ENCODE data around the gene ENO1. TPM values are rescaled to one million over a fixed set of nuclear protein-coding genes. Genes with fewer than 3 reads are reported as not detected.
"Not testable (repeated sequence)": the region's sequence is repeated elsewhere in the genome, so short reads cannot be mapped to it uniquely, and the experiment has no call there.

ENO1 gene
- total RNA-seq, result 100 to 1,000 TPM; 386 to 423 TPM

GRCh38 chr1:8878448-8878697, at the start of gene ENO1:
TSS of gene ENO1 (minus strand) at chr1:8878686. CDS start at chr1:8874908, 3,778 bp downstream.
- intact Hi-C loops (cut with DNase I), result no loop called here
- H3K4me1 ChIP-seq (replicated peaks), result peaks cover 12% of the 10 kb centered on the region
- H3K36me3 ChIP-seq, result no peaks in the 10 kb centered on the region
- H3K9me3 ChIP-seq, result no peaks in the 10 kb centered on the region
- H3K4me3 ChIP-seq, result peak within 1 kb of the TSS; percentile 84 to 85
- TF ChIP-seq POLR2A (IDR thresholded peaks at IDR 0.05) (peak; percentile 98), CTCF (IDR thresholded peaks at IDR 0.05) (no peak)
- 0% methylated on average over 19 of the region's 24 CpGs for WGBS
- no peaks in the 10 kb centered on the region for H3K27me3 ChIP-seq (replicated peaks; ENCODE audit: insufficient read depth)
- H3K27ac ChIP-seq, result peak within 1 kb of the TSS; percentile 95 to 98
- DNase-seq (ENCODE audit: low spot score), result no peak

- Histone ChIP-seq H3K4me3 (no peak overlapping the region), H3K4me1 (replicated peaks) (no peaks in the 10 kb centered on the region), H3K9me3 (no peaks in the 10 kb centered on the region), H3K27ac (no peak overlapping the region), H3K27me3 (replicated peaks; ENCODE audit: insufficient read depth) (no peaks in the 10 kb centered on the region), H3K36me3 (no peaks in the 10 kb centered on the region)
- TF ChIP-seq POLR2A (IDR thresholded peaks at IDR 0.05) (no peak), CTCF (IDR thresholded peaks at IDR 0.05) (no peak), POLR2AphosphoS5 (IDR thresholded peaks at IDR 0.05) (no peak)
- 94% methylated on average over 12 of the region's 12 CpGs for WGBS
- DNase-seq (ENCODE audit: low spot score), result no peak
- intact Hi-C loops (cut with DNase I), result no loop called here
These were observed 48.5 kb upstream of the ENO1 start for GRCh38 chr1:8926707-8927694.

- 86% methylated on average over 9 of the region's 9 CpGs for WGBS
- H3K4me1 ChIP-seq (replicated peaks), result no peaks in the 10 kb centered on the region
- DNase-seq (ENCODE audit: low spot score), result no peak
- no peak overlapping the region for H3K27ac ChIP-seq
- no peaks in the 10 kb centered on the region for H3K9me3 ChIP-seq
- H3K4me3 ChIP-seq, result no peak overlapping the region
- TF ChIP-seq CTCF (IDR thresholded peaks at IDR 0.05) (no peak), POLR2A (IDR thresholded peaks at IDR 0.05) (no peak), POLR2AphosphoS5 (IDR thresholded peaks at IDR 0.05) (no peak)
- intact Hi-C loops (cut with DNase I), result no loop called here
- H3K27me3 ChIP-seq (replicated peaks; ENCODE audit: insufficient read depth), result no peaks in the 10 kb centered on the region
- H3K36me3 ChIP-seq, result no peaks in the 10 kb centered on the region
These were observed 47.5 kb upstream of the ENO1 start for GRCh38 chr1:8925960-8926359.

DNA sequence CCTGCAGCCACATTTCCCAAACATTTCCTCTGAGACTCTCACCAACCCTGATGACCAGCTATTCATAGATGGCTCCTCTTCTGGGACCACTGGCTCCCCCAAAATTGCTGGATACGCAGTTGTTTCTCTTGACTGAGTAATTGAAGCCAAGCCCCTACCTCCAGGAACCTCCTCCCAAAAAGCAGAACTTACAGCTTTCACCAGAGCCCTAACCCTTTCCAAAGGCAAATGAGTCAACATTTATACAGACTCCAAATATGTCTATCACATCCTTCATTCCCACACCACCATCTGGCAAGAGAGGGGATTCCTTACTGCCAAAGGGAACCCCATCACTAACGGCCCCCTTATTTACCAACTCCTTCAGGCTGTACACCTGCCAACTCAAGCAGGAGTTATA, 46.9 kb upstream of the ENO1 start:
- Histone ChIP-seq H3K4me1 (replicated peaks) (no peaks in the 10 kb centered on the region), H3K4me3 (no peak overlapping the region), H3K27me3 (replicated peaks; ENCODE audit: insufficient read depth) (no peaks in the 10 kb centered on the region), H3K27ac (no peak overlapping the region), H3K9me3 (no peaks in the 10 kb centered on the region), H3K36me3 (no peaks in the 10 kb centered on the region)
- DNase-seq (ENCODE audit: low spot score), result no peak
- intact Hi-C loops (cut with DNase I), result no loop called here
- WGBS, result 52% methylated on average over 2 of the region's 2 CpGs
- TF ChIP-seq POLR2A (IDR thresholded peaks at IDR 0.05), result no peak
- TF ChIP-seq CTCF (IDR thresholded peaks at IDR 0.05), result no peak
- TF ChIP-seq POLR2AphosphoS5 (IDR thresholded peaks at IDR 0.05), result no peak

DNA sequence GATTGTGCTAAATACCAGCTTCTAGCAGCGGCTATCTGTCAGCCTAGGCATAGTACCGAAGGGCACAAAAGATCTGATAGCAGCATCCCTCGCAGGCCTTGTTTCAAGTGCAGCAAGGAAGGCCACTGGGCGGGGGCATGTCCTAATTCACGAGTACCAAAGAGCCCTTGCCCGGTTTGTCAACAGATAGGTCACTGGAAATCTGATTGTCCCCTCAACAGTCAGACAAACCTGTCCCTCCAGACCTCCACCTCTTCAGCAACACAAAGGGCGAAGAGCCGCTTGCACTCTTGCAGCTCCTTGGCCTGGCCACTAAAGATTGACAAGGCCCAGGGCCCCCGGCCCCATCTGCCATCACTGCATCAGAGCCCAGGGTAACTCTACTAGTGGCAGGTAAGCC, 44.5 kb upstream of the ENO1 start:
- intact Hi-C loops (cut with DNase I), result no loop called here
- H3K4me3 ChIP-seq, result no peak overlapping the region
- no peaks in the 10 kb centered on the region for H3K4me1 ChIP-seq (replicated peaks)
- H3K36me3 ChIP-seq, result no peaks in the 10 kb centered on the region
- no peak for TF ChIP-seq CTCF (IDR thresholded peaks at IDR 0.05)
- TF ChIP-seq POLR2AphosphoS5 (IDR thresholded peaks at IDR 0.05), result no peak
- no peak for TF ChIP-seq POLR2A (IDR thresholded peaks at IDR 0.05)
- H3K27me3 ChIP-seq (replicated peaks; ENCODE audit: insufficient read depth), result no peaks in the 10 kb centered on the region
- 91% methylated on average over 9 of the region's 9 CpGs for WGBS
- H3K9me3 ChIP-seq, result no peaks in the 10 kb centered on the region
- no peak overlapping the region for H3K27ac ChIP-seq
- no peak for DNase-seq (ENCODE audit: low spot score)

- WGBS, result 70% methylated on average over 10 of the region's 10 CpGs
- H3K27ac ChIP-seq; DNase-seq (ENCODE audit: low spot score); H3K4me1 ChIP-seq (replicated peaks); H3K36me3 ChIP-seq; H3K4me3 ChIP-seq; H3K9me3 ChIP-seq; H3K27me3 ChIP-seq (replicated peaks; ENCODE audit: insufficient read depth): not testable (repeated sequence)
- intact Hi-C loops (cut with DNase I), result loop anchor here (5.0 to 10.0 kb wide), 3 partner anchors 70 to 267 kb away; no protein-coding TSS in a partner anchor
These were observed 39.0 kb upstream of the ENO1 start for GRCh38 chr1:8917536-8917935.

Data from prostate gland (tissue), 2 donors.